KOPT-K1 (cell line): ENCODE measurements around the gene OR6C75.
"Not testable (repeated sequence)": the region's sequence is repeated elsewhere in the genome, so short reads cannot be mapped to it uniquely, and the experiment has no call there.

Experiments used
- H3K27ac ChIP-seq: fragments of 200-600 bp; sonication (generic); 2 replicates; pipeline ENCODE4 v1.5.1; 2016; ENCODE audit warnings: antibody characterized with exemption, mild to moderate bottlenecking, low read depth, low read length; ENCODE audit not compliant: poor library complexity, severe bottlenecking
- H3K36me3 ChIP-seq: fragments of 200-600 bp; sonication (generic); 2 replicates; pipeline ENCODE4 v1.5.1; 2017; ENCODE audit warnings: antibody characterized with exemption, mild to moderate bottlenecking, low read length, moderate library complexity; ENCODE audit not compliant: insufficient read depth
- H3K9me3 ChIP-seq: fragments of 200-600 bp; sonication (generic); 2 replicates; pipeline ENCODE4 v1.5.1; 2017; ENCODE audit warnings: antibody characterized with exemption, low read length, mild to moderate bottlenecking; ENCODE audit not compliant: insufficient read depth, poor library complexity, severe bottlenecking

The OR6C75 gene

GRCh38 chr12:55413498-55414388 lies 51.0 kb downstream of the OR6C75 start:
- not testable (repeated sequence) for H3K9me3 ChIP-seq, H3K36me3 ChIP-seq, H3K27ac ChIP-seq

GRCh38 chr12:55414396-55414823 lies 51.6 kb downstream of the OR6C75 start:
- H3K9me3 ChIP-seq, H3K27ac ChIP-seq, H3K36me3 ChIP-seq: not testable (repeated sequence)

- H3K36me3 ChIP-seq, H3K27ac ChIP-seq, H3K9me3 ChIP-seq: not testable (repeated sequence)
These were observed 52.1 kb downstream of the OR6C75 start for GRCh38 chr12:55414889-55415288.

- Histone ChIP-seq H3K9me3 (no peaks in the 10 kb centered on the region), H3K36me3 (no peaks in the 10 kb centered on the region), H3K27ac (no peak overlapping the region)
These were observed 54.2 kb downstream of the OR6C75 start for GRCh38 chr12:55416961-55417360.
